ENCODE results near the gene HSD3B2. TPM values are rescaled to one million over a fixed set of nuclear protein-coding genes. Genes with fewer than 3 reads are reported as not detected.

The HSD3B2 gene
- total and polyA plus RNA-seq, 2 of the 8 experiments (the other 6 are each of a cell fraction or from before 2014, with no cell fraction given) = not detected

DNA sequence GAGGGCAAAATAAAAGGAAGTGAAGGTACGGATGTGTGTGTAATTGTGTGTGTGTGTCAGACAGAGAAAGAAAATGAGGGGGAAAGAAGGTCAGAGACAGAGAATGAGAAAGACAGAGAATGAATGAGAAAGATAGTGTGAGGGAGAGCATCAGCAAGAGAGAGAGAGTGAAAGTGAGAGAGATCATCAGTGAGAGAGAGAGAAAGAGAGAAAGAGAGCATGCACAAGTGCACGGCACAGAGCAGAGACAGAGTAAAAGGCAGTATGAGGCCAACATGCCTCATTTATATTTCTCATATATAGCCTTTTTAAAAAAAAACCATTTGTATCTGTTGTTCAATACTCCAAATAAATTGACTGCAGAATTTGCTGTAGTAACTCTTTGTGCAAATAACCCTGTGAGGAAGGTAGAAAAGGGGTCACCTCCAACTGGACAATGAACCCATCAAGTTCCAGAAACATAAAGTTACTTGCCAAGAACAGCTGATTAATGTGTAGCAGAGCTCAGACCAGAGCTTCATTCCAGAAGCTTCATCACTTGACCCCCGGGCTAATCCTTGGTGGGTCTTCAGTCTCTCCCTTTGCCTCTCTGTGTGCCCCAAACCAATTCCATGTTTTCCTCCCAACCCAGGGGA is 1.2 kb downstream of the HSD3B2 start:
- H2BK120ac ChIP-seq (replicated peaks; ENCODE audit: low read depth, low read length) = no peak overlapping the region

More for the DNA sequence above, 1.2 kb downstream of the HSD3B2 start:
- Histone ChIP-seq H2BK15ac (ENCODE audit: low read length) (no peak overlapping the region), H3K4me1 (replicated peaks in 1 of 4; ENCODE audit: control insufficient read depth in 3 of 4, insufficient read depth in 4 of 4, low read length in 3 of 4) (no peaks in the 10 kb centered on the region), H3K79me1 (ENCODE audit: low read depth, low read length) (no peaks in the 10 kb centered on the region), H3K18ac (ENCODE audit: extremely low read depth, low read length) (no peak overlapping the region), H2BK12ac (ENCODE audit: low read depth, low read length) (no peak overlapping the region), H4K91ac (replicated peaks; ENCODE audit: insufficient read length, low read length) (no peak overlapping the region), H3K56ac (replicated peaks; ENCODE audit: insufficient read length, low read depth, low read length) (no peak overlapping the region), H3K27me3 (replicated peaks in 1 of 4; ENCODE audit: control insufficient read depth in 3 of 4, extremely low read depth in 1 of 4, insufficient read depth in 3 of 4, low read length in 3 of 4) (no peaks in the 10 kb centered on the region), H4K20me1 (replicated peaks in 1 of 2; ENCODE audit: control insufficient read depth in 1 of 2, insufficient read depth in 2 of 2, low read length in 2 of 2) (no peaks in the 10 kb centered on the region), H3K79me2 (ENCODE audit: control insufficient read depth in 1 of 2, insufficient read depth in 2 of 2, low read length in 2 of 2) (no peaks in the 10 kb centered on the region), H2AFZ (ENCODE audit: low read length) (no peak overlapping the region), H3K4me3 (ENCODE audit: extremely low read depth in 1 of 4, insufficient read depth in 2 of 4, low read depth in 3 of 4, low read length in 4 of 4) (no peak overlapping the region), H3K4ac (replicated peaks; ENCODE audit: insufficient read length, low read depth, low read length) (no peak overlapping the region), H3K23ac (ENCODE audit: insufficient read length) (no peak overlapping the region), H3K27ac (ENCODE audit: low read depth, low read length) (no peak overlapping the region), H3K36me3 (ENCODE audit: control insufficient read depth in 2 of 4, insufficient read depth in 4 of 4, low read length in 3 of 4) (no peaks in the 10 kb centered on the region), H2BK20ac (ENCODE audit: low read length) (no peak overlapping the region), H3K9ac (replicated peaks in 1 of 4; ENCODE audit: extremely low read depth in 1 of 4, low read depth in 3 of 4, low read length in 3 of 4) (no peak overlapping the region), H3K4me2 (ENCODE audit: insufficient read depth in 1 of 2, low read depth in 2 of 2, low read length in 2 of 2) (no peak overlapping the region), H4K8ac (ENCODE audit: extremely low read depth, insufficient read depth, low read length) (no peak overlapping the region), H2BK5ac (ENCODE audit: low read depth, low read length) (no peak overlapping the region), H2AK5ac (ENCODE audit: low read depth, low read length) (no peak overlapping the region), H4K5ac (ENCODE audit: insufficient read length, low read depth, low read length) (no peak overlapping the region), H3K14ac (ENCODE audit: insufficient read length) (no peak overlapping the region), H3K23me2 (ENCODE audit: low read depth, low read length) (no peaks in the 10 kb centered on the region), H3K9me3 (ENCODE audit: insufficient read depth in 2 of 2, low read depth in 1 of 2, low read length in 1 of 2) (no peaks in the 10 kb centered on the region)
- WGBS, 2 experiments (ENCODE audit: extremely low coverage in 1 of 2, insufficient coverage in 1 of 2, insufficient read length in 1 of 2, insufficient replicate concordance in 2 of 2, low coverage in 1 of 2, low lambda C conversion rate in 2 of 2, missing lambda C conversion rate in 1 of 2) = 91 to 100% methylated on average over 1 to 3 of the region's 3 CpGs
- no peak for FAIRE-seq
- ChIA-PET CTCF (ENCODE audit: partially characterized antibody) (interaction anchor here (0.7 kb wide), 1 partner anchor 98 kb away, joined by 4 read pairs; no protein-coding TSS in a partner anchor), POLR2A (ENCODE audit: partially characterized antibody) (no interaction called here)
- TF ChIP-seq CHD1 (IDR thresholded peaks at IDR 0.05; ENCODE audit: low read depth, low read length) (no peak), RFX5 (IDR thresholded peaks at IDR 0.05; ENCODE audit: borderline replicate concordance, low read depth, low read length) (no peak), NRF1 (IDR thresholded peaks at IDR 0.05; ENCODE audit: low read depth, low read length) (no peak), KDM5A (IDR thresholded peaks at IDR 0.05; ENCODE audit: low read length) (no peak), CEBPB (IDR thresholded peaks at IDR 0.05; ENCODE audit: low read depth, low read length) (no peak)
- TF ChIP-seq, protein P1, sequence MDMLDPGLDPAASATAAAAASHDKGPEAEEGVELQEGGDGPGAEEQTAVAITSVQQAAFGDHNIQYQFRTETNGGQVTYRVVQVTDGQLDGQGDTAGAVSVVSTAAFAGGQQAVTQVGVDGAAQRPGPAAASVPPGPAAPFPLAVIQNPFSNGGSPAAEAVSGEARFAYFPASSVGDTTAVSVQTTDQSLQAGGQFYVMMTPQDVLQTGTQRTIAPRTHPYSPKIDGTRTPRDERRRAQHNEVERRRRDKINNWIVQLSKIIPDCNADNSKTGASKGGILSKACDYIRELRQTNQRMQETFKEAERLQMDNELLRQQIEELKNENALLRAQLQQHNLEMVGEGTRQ (IDR thresholded peaks at IDR 0.05; ENCODE audit: low read length) = no peak
- no peak for DNase-seq (ENCODE audit: low read depth in 1 of 2, low spot score in 2 of 2)

Measured in H1 (cell line).